Measurements from ENCODE around the gene KIAA0513. TPM values are rescaled to one million over a fixed set of nuclear protein-coding genes. Genes with fewer than 3 reads are reported as not detected.

KIAA0513 gene
- total RNA-seq, 2 experiments from 2014 or later: 9.6 to 10.4 TPM

DNA sequence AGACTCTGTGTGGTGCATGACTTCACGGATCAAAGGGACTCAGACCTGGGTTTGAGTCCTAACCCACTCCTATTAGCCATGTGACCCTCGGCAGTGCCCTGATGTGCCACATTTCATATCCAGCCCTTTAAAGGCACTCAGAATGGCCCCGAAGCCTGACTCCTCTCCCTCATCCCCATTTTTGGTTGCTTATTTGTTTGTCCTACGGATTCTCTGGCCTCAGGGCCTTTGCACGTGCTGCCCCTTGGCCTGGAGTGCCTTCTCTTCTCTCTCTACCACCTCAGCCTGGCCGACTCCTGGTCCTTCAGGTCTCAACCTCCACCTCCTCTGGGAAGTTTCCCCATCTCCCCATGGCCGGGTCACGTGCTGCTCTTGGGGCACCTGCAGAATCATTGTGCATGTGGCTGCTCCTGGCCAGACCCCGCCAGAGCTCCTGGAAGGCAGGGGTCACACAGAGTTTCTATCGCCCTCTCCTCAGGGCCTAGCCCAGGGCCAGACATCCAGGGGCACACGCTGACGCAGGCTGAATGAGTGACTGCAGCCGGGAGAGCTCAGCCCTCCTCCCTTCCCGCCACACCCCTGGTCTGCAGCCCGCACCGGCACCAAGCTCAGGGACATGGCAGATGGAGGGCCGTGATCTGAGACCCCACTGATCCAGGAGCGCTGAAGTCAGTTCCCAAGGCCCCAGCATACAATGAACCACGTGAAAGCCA lies 106.6 kb downstream of the KIAA0513 start:
- H3K27ac Mint-ChIP-seq: no peak overlapping the region
- H3K4me3 Mint-ChIP-seq: no peak overlapping the region
- peaks cover 5% of the 10 kb centered on the region for H3K4me1 Mint-ChIP-seq

DNA sequence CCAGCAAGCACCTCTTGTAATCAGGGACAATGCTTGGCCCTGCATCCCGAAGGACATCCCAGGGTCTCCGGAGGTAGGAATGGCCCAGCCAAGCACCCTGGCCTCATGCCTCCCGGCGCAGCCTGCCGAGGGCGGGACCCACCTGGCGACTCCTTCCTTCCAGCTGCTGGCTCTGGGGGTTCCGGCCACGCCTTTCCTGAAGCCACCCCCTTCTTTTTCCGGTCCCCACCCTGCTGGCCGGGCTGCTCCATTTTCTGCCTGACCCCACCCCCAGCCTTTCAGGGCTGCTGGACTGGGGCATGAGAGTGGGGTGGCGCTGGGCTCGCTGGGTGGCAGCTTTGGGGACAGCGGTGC lies 107.2 kb downstream of the KIAA0513 start:
- Mint-ChIP-seq H3K9me3 (ENCODE audit: low read depth) (no peaks in the 10 kb centered on the region), H3K27ac (no peak overlapping the region), H3K27me3 (peaks cover 30% of the 10 kb centered on the region), H3K4me3 (no peak overlapping the region), H3K36me3 (ENCODE audit: low read depth) (no peaks in the 10 kb centered on the region), H3K4me1 (peaks cover 8% of the 10 kb centered on the region)
- ATAC-seq: no peak
- POLR2A ChIA-PET: no interaction called here
- intact Hi-C loops (cut with DNase I, micrococcal nuclease): no loop called here
- CTCF ChIA-PET: no interaction called here
- no peak for DNase-seq

More for the DNA sequence above, 106.6 kb downstream of the KIAA0513 start:
- Mint-ChIP-seq H3K27me3 (peaks cover 26% of the 10 kb centered on the region), H3K9me3 (ENCODE audit: low read depth) (no peaks in the 10 kb centered on the region), H3K36me3 (ENCODE audit: low read depth) (no peaks in the 10 kb centered on the region)
- intact Hi-C loops (cut with DNase I, micrococcal nuclease): no loop called here
- ATAC-seq (no peak), DNase-seq (no peak)
- ChIA-PET CTCF (no interaction called here), POLR2A (no interaction called here)

DNA sequence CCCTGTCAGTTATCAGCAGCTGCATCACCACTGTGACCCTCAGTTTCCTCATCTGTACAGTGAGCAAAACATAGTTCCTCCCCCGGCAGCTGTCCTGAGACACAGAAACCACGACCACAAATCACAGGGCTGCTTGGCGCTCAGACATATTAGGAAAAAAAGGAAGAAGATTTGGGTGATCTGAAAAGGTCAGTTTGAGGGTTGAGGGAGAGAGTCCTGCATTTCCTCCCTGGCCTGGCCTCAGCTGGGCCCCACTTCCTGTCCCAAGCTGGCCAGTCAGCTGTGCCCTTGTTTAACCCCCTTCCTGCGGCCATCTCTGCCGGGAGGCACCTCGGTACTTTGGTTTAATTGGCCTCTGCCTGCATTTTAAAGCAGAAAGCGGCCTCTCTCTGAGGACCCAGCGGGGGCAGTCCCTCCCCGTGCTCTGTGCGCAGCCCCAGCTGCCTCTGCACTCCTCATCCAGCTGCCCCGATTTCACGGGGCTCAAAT lies 108.7 kb downstream of the KIAA0513 start:
- intact Hi-C loops (cut with DNase I, micrococcal nuclease): no loop called here
- CTCF ChIA-PET: no interaction called here
- peaks cover 12% of the 10 kb centered on the region for H3K4me1 Mint-ChIP-seq
- H3K27me3 Mint-ChIP-seq: peaks cover 30% of the 10 kb centered on the region
- no peak overlapping the region for H3K4me3 Mint-ChIP-seq
- DNase-seq (no peak), ATAC-seq (no peak)
- no peaks in the 10 kb centered on the region for H3K9me3 Mint-ChIP-seq (ENCODE audit: low read depth)
- no peak overlapping the region for H3K27ac Mint-ChIP-seq
- no peaks in the 10 kb centered on the region for H3K36me3 Mint-ChIP-seq (ENCODE audit: low read depth)
- POLR2A ChIA-PET: no interaction called here

DNA sequence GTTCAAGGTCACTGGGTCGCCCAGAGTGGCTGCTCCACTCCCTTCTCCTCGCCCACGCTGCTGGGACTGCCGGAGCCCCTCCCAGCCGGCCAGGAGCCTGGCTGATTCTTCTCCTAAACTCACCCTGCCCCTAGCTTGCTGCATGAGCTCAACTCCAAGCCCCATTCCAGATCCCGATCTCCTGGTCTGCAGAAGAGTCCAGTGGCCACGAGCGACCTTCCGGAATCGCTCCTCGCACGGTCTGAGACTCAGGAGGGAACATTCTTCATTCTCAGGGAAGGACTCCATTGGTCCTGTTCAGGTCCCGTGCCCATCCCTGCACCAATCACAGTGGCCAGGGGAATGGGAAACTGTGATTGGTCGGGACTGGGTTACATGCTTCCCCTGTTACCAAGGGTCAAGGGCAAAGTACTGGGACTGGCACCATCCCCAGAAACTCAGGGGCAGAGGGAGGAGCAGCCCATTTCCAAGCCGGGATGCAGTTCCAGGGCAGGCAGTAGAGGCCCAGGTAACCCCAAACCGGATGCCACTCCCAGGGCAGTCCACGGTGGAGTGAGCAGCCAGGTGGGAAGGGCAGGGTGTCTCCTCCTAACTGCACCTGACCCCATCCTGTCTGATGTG lies 109.2 kb downstream of the KIAA0513 start:
- intact Hi-C loops (cut with DNase I, micrococcal nuclease): no loop called here
- no peak for ATAC-seq
- CTCF ChIA-PET: interaction anchor here (0.6 kb wide), 1 partner anchor 576 kb away, joined by 3 read pairs; no protein-coding TSS in a partner anchor
- Mint-ChIP-seq H3K9me3 (ENCODE audit: low read depth) (no peaks in the 10 kb centered on the region), H3K4me1 (peaks cover 12% of the 10 kb centered on the region), H3K4me3 (no peak overlapping the region), H3K27me3 (peaks cover 32% of the 10 kb centered on the region), H3K36me3 (ENCODE audit: low read depth) (no peaks in the 10 kb centered on the region), H3K27ac (no peak overlapping the region)
- DNase-seq: no peak
- POLR2A ChIA-PET: no interaction called here

DNA sequence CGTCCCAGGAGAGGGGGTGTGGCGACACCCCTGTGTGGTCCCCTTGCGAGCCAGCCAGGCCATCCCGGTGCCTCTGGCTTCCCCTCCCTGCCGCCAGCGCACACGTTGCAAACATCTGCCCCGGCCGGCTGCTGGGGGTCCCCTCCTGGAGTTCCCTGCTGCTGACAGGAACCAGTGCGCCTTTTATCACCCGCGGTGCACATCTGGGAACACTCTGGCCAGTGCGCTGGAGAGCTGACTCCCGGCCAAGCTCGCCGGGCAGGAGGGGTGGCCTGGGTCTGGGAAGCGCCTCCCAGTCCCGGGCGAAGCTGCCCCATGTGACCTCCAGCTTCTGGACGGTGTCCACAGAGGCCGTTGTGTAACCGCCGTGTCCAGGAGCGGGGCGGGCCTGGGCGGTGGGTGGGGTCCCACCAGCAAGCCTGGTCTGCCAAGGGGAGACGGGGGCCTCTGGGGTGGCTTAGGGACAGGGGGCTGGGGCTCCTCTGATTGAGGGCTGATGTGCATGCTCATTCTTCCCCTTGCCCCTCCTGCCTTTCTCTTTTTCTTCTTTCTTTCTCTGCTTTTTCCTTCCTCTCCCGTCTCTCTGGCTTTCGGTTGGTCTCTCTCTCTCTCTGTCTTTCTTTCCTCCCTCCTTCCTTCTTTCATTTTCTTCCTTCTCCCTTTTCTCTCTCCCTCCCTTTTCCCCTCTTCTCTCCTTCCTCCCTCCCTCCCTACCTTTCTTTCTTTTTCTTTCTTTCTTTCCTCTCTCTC lies 109.9 kb downstream of the KIAA0513 start:
- ChIA-PET POLR2A (no interaction called here), CTCF (interaction anchor here (0.6 kb wide), 1 partner anchor 575 kb away, joined by 3 read pairs; no protein-coding TSS in a partner anchor)
- Mint-ChIP-seq H3K9me3 (ENCODE audit: low read depth) (no peaks in the 10 kb centered on the region), H3K36me3 (ENCODE audit: low read depth) (no peaks in the 10 kb centered on the region), H3K4me1 (peaks cover 12% of the 10 kb centered on the region), H3K27ac (no peak overlapping the region), H3K4me3 (no peak overlapping the region), H3K27me3 (peaks cover 32% of the 10 kb centered on the region)
- DNase-seq (no peak), ATAC-seq (no peak)
- intact Hi-C loops (cut with DNase I, micrococcal nuclease): no loop called here

DNA sequence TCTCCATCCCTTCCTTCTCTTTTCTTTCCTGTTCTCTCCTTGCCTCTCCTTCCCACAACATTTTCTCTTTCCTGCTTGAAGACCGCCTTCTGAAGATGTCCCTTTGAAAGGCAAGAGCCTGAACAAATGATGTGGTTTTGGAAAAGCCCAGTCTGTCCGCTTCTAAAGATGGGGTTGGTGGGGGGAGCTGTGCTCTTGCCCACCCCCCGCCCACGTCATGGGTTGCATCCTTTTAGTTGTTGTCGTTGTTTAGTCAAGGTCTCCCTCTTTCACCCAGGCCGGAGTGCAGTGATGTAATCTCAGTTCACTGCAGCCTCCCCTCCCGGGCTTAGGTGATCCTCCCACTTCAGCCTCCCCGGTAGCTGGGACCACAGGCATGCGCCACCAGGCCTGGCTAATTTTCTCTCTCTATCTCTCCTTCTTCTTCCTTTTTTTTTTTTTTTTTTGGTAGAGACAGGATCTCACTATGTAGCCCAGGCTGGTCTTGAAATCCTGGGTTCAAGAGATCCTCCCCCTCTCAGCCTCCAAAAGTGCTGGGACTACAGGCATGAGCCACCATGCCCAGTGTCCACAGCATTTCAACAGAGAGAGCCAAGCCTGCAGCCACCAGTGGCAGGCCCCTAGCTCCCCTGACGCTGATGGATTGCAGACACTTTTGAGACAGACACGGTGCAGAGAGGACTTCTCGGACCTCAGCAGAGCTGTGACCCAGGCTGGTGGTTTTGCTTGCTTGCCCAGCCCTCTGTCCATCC lies 110.7 kb downstream of the KIAA0513 start:
- H3K27ac Mint-ChIP-seq: no peak overlapping the region
- peaks cover 12% of the 10 kb centered on the region for H3K4me1 Mint-ChIP-seq
- intact Hi-C loops (cut with DNase I, micrococcal nuclease): no loop called here
- no peak overlapping the region for H3K4me3 Mint-ChIP-seq
- ChIA-PET POLR2A (no interaction called here), CTCF (no interaction called here)
- no peak for ATAC-seq
- no peaks in the 10 kb centered on the region for H3K9me3 Mint-ChIP-seq (ENCODE audit: low read depth)
- no peaks in the 10 kb centered on the region for H3K36me3 Mint-ChIP-seq (ENCODE audit: low read depth)
- H3K27me3 Mint-ChIP-seq: peaks cover 32% of the 10 kb centered on the region
- DNase-seq: no peak

DNA sequence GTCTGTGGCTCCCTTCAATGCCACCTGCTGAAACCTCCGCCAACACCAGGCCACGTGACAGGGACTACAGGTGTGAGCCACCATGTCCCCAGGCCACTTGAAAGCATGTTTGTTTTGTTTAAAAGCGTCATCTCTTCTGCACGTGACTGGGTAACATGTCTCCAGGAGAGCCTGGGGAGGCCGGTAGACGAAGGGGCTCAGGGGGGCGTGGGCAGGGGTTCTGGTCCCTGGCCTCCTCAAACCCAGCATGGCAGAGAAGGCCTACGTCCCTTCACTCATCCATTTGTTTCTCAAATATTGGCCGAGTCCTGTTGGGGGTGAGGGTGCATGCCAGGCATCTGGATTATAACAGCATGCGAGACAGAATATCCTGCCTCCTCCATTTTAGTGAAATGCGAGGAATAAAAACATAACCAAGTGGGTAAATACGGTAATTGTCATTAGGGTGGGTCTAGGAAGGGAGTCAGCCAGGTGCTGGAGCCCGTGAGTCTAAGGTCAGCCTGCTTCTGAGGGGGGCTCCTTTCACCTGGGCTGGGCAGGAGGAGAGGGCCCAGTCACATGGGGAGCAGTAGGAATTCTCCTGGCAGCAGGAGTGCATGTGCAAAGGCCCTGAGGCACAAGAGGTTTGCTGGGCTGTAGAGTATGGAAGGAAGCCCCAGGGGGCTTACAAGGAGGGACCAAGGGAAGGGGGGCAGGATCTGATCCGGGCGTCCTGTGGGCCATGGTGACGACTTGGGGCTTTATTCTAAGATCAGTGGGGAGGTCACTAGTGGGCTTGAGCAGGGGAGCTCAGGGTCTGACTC lies 111.4 kb downstream of the KIAA0513 start:
- Mint-ChIP-seq H3K27me3 (peaks cover 32% of the 10 kb centered on the region), H3K4me3 (no peak overlapping the region), H3K27ac (no peak overlapping the region), H3K4me1 (peaks cover 12% of the 10 kb centered on the region), H3K36me3 (ENCODE audit: low read depth) (no peaks in the 10 kb centered on the region), H3K9me3 (ENCODE audit: low read depth) (no peaks in the 10 kb centered on the region)
- ATAC-seq: no peak
- intact Hi-C loops (cut with DNase I, micrococcal nuclease): no loop called here
- ChIA-PET POLR2A (no interaction called here), CTCF (interaction anchor here (1.5 kb wide), 1 partner anchor 9 kb away, joined by 5 read pairs; no protein-coding TSS in a partner anchor)
- no peak for DNase-seq

DNA sequence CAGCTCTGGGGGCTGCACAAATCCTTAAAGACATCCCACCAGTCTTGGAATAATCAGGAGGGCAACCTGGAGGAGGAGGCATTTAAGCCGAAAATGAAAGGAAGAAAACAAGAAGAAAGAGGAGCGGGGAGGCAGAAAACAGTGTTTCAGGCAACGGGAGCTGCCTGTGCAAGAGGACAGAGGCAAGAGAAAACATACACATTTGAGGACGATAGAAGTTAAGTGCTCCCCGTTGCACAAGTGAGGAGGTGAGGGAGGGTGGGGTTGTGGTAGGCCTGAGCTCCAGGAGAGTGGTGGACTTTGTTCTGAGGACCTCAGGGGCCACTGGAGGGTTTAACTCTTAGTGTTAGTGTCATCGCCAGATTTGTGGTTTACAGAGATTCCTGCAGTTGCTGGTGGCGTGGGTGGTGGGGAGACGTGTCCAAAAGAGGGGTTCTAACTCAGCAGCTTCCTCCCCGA lies 112.3 kb downstream of the KIAA0513 start:
- Mint-ChIP-seq H3K4me1 (peaks cover 12% of the 10 kb centered on the region), H3K9me3 (ENCODE audit: low read depth) (no peaks in the 10 kb centered on the region), H3K27ac (no peak overlapping the region), H3K27me3 (peaks cover 32% of the 10 kb centered on the region), H3K36me3 (ENCODE audit: low read depth) (no peaks in the 10 kb centered on the region), H3K4me3 (no peak overlapping the region)
- ChIA-PET CTCF (interaction anchor here (1.2 to 1.5 kb wide), 2 partner anchors 9 to 25 kb away, joined by 4 to 5 read pairs; no protein-coding TSS in a partner anchor), POLR2A (no interaction called here)
- DNase-seq (peak; percentile 25), ATAC-seq (peak; percentile 16)
- intact Hi-C loops (cut with DNase I, micrococcal nuclease): no loop called here

DNA sequence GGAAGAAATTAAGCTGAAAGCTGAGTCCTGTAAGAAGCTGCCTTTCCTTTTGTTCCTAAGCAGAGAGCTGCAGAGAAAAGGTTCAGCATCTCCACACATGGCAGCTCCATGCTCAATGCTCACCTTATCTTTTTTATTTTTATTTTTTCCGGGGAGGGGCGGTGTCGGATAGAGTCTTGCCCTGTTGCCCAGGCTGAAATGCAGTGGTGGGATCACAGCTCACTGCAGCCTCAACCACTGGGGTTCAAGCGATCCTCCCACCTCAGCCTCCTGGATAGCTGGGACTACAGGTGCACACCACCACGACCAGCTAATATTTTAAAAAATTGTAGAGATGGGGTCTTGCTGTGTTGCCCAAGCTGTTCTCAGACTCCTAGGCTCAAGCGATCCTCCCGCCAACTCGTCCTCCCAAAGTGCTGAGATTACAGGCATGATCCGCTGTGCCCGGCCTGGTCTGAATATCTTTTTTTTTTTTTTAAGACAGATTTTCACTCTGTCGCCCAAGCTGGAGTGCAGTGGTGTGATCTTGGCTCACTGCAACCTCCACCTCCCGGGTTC lies 112.9 kb downstream of the KIAA0513 start:
- Mint-ChIP-seq H3K36me3 (ENCODE audit: low read depth) (no peaks in the 10 kb centered on the region), H3K4me1 (peaks cover 12% of the 10 kb centered on the region), H3K9me3 (ENCODE audit: low read depth) (no peaks in the 10 kb centered on the region), H3K4me3 (no peak overlapping the region), H3K27ac (no peak overlapping the region), H3K27me3 (peaks cover 30% of the 10 kb centered on the region)
- POLR2A ChIA-PET: no interaction called here
- intact Hi-C loops (cut with DNase I, micrococcal nuclease): no loop called here
- CTCF ChIA-PET: interaction anchor here (1.2 to 1.5 kb wide), 2 partner anchors 10 to 26 kb away, joined by 4 to 5 read pairs; no protein-coding TSS in a partner anchor
- ATAC-seq (no peak), DNase-seq (no peak)

DNA sequence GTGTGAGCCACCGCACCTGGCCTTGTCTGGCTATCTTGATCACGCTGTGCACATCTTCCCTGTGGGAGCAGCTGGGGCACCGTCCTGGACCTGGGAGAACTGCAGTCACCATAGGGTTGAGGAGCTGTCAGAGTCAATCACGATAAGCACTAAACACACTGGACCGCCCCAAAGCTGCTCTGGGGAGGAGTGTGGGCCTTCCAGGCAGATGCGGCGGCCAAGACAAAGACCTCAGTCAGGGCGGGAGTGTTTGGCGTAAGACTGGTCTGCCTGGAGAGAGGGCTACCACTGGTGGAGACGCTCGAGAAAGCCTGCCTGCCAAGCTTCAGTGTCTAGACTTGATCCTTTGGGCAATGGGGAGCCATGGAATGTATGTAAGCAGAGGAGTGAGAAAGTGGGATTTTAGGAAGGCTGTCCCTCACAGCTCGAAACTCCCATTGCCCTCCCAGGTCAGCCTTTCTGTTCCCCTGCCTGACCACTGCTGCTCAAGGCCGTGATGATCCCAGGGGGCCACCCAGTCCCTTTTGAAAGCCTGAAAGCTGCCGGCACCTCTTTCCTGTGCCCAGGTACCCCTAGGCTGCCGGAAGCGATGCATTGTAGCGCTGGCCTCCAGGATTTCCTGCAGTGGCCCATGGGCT lies 114.0 kb downstream of the KIAA0513 start:
- no peak for ATAC-seq
- H3K4me3 Mint-ChIP-seq: no peak overlapping the region
- intact Hi-C loops (cut with DNase I, micrococcal nuclease): no loop called here
- H3K27me3 Mint-ChIP-seq: peaks cover 26% of the 10 kb centered on the region
- no peaks in the 10 kb centered on the region for H3K36me3 Mint-ChIP-seq (ENCODE audit: low read depth)
- POLR2A ChIA-PET: no interaction called here
- DNase-seq: no peak
- H3K4me1 Mint-ChIP-seq: peaks cover 12% of the 10 kb centered on the region
- H3K9me3 Mint-ChIP-seq (ENCODE audit: low read depth): no peaks in the 10 kb centered on the region
- H3K27ac Mint-ChIP-seq: no peak overlapping the region
- CTCF ChIA-PET: interaction anchor here (1.1 kb wide), 1 partner anchor 29 kb away, joined by 3 read pairs; no protein-coding TSS in a partner anchor

All from activated CD4-positive, alpha-beta T cell treated with anti-CD3 and anti-CD28 coated beads for 36 hours (primary cell).